Measurements from ENCODE around the gene TTC8. TPM values are rescaled to one million over a fixed set of nuclear protein-coding genes. Genes with fewer than 3 reads are reported as not detected.
"Not testable (repeated sequence)": the region's sequence is repeated elsewhere in the genome, so short reads cannot be mapped to it uniquely, and the experiment has no call there.

The TTC8 gene
- polyA plus RNA-seq, 2 donors, result 8.0 to 9.3 TPM

DNA sequence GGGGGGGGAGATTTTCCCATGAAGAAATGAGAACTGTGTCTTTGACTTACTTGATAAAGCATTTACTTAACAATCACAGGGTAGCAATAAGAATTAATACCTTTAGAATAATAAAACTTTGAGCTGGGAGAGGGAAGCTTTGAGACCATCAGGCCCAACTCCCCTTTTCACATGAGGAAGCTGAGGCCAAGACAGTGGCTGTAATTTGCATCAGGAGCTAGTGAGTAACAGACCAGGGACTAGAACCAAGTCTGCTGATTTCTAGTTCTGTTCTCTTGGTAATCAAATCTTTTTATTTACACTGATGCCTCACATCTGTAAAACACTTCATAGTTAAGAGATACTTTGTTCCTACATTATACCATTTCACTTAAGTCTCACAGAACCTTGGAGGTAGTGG lies 28.7 kb downstream of the TTC8 start:
- no peak overlapping the region for H3K4me3 ChIP-seq (ENCODE audit: low read depth in 1 of 2, low read length in 2 of 2)
- no peaks in the 10 kb centered on the region for H3K27me3 ChIP-seq (ENCODE audit: control insufficient read depth in 1 of 2, insufficient read depth in 2 of 2, low read length in 2 of 2)
- H3K27ac ChIP-seq (ENCODE audit: low read depth in 2 of 2, low read length in 1 of 2), result no peak overlapping the region
- H3K9me3 ChIP-seq (ENCODE audit: control insufficient read depth in 2 of 2, insufficient read depth in 1 of 2, low read depth in 1 of 2, low read length in 1 of 2), result no peaks in the 10 kb centered on the region
- H3K4me1 ChIP-seq (ENCODE audit: control insufficient read depth in 2 of 2, insufficient read depth in 2 of 2, low read length in 1 of 2), result no peaks in the 10 kb centered on the region
- H3K36me3 ChIP-seq (ENCODE audit: control insufficient read depth in 2 of 2, insufficient read depth in 2 of 2, low read length in 1 of 2), result no peaks in the 10 kb centered on the region

DNA sequence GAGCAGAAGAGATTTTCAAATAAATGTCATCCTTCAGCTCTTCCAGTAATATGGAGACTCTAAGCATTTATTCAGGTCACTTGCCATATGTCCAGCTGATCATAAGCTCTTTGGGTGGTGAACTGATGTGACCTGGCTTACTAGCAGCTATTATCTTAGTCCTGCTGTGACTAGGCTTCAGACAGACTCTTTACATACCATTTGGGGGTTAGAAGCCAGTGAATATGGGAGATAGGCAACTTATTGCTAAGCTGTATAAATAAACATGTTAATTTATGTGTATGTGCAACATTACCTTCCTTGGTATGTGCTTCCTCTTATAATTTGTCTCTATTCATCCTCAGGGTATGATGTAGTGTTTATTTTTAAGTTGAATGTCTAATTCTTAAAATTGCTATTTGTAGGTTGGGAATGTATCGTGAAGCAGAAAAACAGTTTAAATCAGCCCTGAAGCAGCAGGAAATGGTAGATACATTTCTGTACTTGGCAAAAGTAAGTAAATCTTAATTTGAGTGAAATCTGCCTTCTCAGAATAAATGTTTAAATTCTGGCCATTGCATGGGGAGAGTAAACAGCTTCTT lies 32.4 kb downstream of the TTC8 start:
- 89 to 95% methylated on average over 1 of the region's 1 CpG for WGBS, 2 donors
- no peaks in the 10 kb centered on the region for H3K9me3 ChIP-seq (ENCODE audit: control insufficient read depth in 2 of 2, insufficient read depth in 1 of 2, low read depth in 1 of 2, low read length in 1 of 2)
- H3K4me3 ChIP-seq (ENCODE audit: low read depth in 1 of 2, low read length in 2 of 2), result no peak overlapping the region
- H3K27ac ChIP-seq (ENCODE audit: low read depth in 2 of 2, low read length in 1 of 2), result no peak overlapping the region
- H3K27me3 ChIP-seq (ENCODE audit: control insufficient read depth in 1 of 2, insufficient read depth in 2 of 2, low read length in 2 of 2), result no peaks in the 10 kb centered on the region
- H3K36me3 ChIP-seq (ENCODE audit: control insufficient read depth in 2 of 2, insufficient read depth in 2 of 2, low read length in 1 of 2), result no peaks in the 10 kb centered on the region
- H3K4me1 ChIP-seq (ENCODE audit: control insufficient read depth in 2 of 2, insufficient read depth in 2 of 2, low read length in 1 of 2), result no peaks in the 10 kb centered on the region

DNA sequence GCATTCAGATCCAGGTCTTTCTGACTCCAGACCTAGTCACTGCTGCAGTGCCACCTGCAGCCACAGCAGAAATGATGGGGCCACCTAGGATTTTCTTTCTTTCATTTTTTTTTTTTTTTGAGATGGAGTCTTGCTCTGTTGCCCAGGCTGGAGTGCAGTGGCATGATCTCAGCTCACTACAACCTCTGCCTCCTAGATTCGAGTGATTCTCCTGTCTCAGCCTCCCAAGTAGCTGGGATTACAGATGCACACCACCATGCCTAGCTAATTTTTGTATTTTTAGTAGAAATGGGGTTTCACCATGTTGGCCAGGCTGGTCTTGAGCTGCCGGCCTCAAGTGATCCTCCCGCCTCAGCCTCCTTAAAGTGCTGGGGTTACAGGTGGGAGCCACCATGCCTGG lies 33.4 kb downstream of the TTC8 start:
- H3K27me3 ChIP-seq (ENCODE audit: control insufficient read depth in 1 of 2, insufficient read depth in 2 of 2, low read length in 2 of 2); H3K27ac ChIP-seq (ENCODE audit: low read depth in 2 of 2, low read length in 1 of 2); H3K36me3 ChIP-seq (ENCODE audit: control insufficient read depth in 2 of 2, insufficient read depth in 2 of 2, low read length in 1 of 2); H3K9me3 ChIP-seq (ENCODE audit: control insufficient read depth in 2 of 2, insufficient read depth in 1 of 2, low read depth in 1 of 2, low read length in 1 of 2); H3K4me3 ChIP-seq (ENCODE audit: low read depth in 1 of 2, low read length in 2 of 2); H3K4me1 ChIP-seq (ENCODE audit: control insufficient read depth in 2 of 2, insufficient read depth in 2 of 2, low read length in 1 of 2): not testable (repeated sequence)
- whole genome bisulfite sequencing, 2 donors, result 95 to 96% methylated on average over 3 of the region's 3 CpGs

DNA sequence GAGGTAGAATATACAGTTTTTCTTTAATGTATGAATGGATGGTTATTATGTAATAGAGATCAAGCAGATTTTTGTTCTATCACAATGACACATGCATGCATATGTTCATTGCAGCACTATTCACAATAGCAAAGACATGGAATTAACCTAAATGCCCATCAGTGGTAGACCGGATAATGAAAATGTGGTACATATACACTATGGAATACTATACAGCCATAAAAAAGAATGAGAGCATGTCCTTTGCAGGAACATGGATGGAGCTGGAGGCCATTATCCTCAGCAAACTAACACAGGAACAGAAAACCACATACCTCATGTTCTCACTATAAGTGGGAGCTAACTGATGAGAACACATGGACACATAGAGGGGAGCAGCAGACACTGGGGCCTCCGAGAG lies 34.7 kb downstream of the TTC8 start:
- H3K9me3 ChIP-seq (ENCODE audit: control insufficient read depth in 2 of 2, insufficient read depth in 1 of 2, low read depth in 1 of 2, low read length in 1 of 2); H3K36me3 ChIP-seq (ENCODE audit: control insufficient read depth in 2 of 2, insufficient read depth in 2 of 2, low read length in 1 of 2); H3K27ac ChIP-seq (ENCODE audit: low read depth in 2 of 2, low read length in 1 of 2); H3K4me1 ChIP-seq (ENCODE audit: control insufficient read depth in 2 of 2, insufficient read depth in 2 of 2, low read length in 1 of 2); H3K4me3 ChIP-seq (ENCODE audit: low read depth in 1 of 2, low read length in 2 of 2); H3K27me3 ChIP-seq (ENCODE audit: control insufficient read depth in 1 of 2, insufficient read depth in 2 of 2, low read length in 2 of 2): not testable (repeated sequence)
- WGBS, 2 donors, result 100% methylated on average over 2 of the region's 2 CpGs

GRCh38 chr14:88863167-88863566 lies 38.7 kb downstream of the TTC8 start:
- no peaks in the 10 kb centered on the region for H3K9me3 ChIP-seq (ENCODE audit: control insufficient read depth in 2 of 2, insufficient read depth in 1 of 2, low read depth in 1 of 2, low read length in 1 of 2)
- H3K27ac ChIP-seq (ENCODE audit: low read depth in 2 of 2, low read length in 1 of 2), result no peak overlapping the region
- H3K27me3 ChIP-seq (ENCODE audit: control insufficient read depth in 1 of 2, insufficient read depth in 2 of 2, low read length in 2 of 2), result no peaks in the 10 kb centered on the region
- H3K4me1 ChIP-seq (ENCODE audit: control insufficient read depth in 2 of 2, insufficient read depth in 2 of 2, low read length in 1 of 2), result no peaks in the 10 kb centered on the region
- H3K4me3 ChIP-seq (ENCODE audit: low read depth in 1 of 2, low read length in 2 of 2), result no peak overlapping the region
- no peaks in the 10 kb centered on the region for H3K36me3 ChIP-seq (ENCODE audit: control insufficient read depth in 2 of 2, insufficient read depth in 2 of 2, low read length in 1 of 2)
- WGBS, 2 donors, result 84 to 93% methylated on average over 1 of the region's 1 CpG

- Histone ChIP-seq H3K9me3 (ENCODE audit: control insufficient read depth in 2 of 2, insufficient read depth in 1 of 2, low read depth in 1 of 2, low read length in 1 of 2) (no peaks in the 10 kb centered on the region), H3K36me3 (ENCODE audit: control insufficient read depth in 2 of 2, insufficient read depth in 2 of 2, low read length in 1 of 2) (no peaks in the 10 kb centered on the region), H3K27ac (ENCODE audit: low read depth in 2 of 2, low read length in 1 of 2) (no peak overlapping the region), H3K4me3 (ENCODE audit: low read depth in 1 of 2, low read length in 2 of 2) (no peak overlapping the region), H3K4me1 (ENCODE audit: control insufficient read depth in 2 of 2, insufficient read depth in 2 of 2, low read length in 1 of 2) (no peaks in the 10 kb centered on the region), H3K27me3 (ENCODE audit: control insufficient read depth in 1 of 2, insufficient read depth in 2 of 2, low read length in 2 of 2) (no peaks in the 10 kb centered on the region)
- 89 to 96% methylated on average over 1 of the region's 1 CpG for WGBS, 2 donors
Observed at GRCh38 chr14:88864198-88864597, 39.7 kb downstream of the TTC8 start.

DNA sequence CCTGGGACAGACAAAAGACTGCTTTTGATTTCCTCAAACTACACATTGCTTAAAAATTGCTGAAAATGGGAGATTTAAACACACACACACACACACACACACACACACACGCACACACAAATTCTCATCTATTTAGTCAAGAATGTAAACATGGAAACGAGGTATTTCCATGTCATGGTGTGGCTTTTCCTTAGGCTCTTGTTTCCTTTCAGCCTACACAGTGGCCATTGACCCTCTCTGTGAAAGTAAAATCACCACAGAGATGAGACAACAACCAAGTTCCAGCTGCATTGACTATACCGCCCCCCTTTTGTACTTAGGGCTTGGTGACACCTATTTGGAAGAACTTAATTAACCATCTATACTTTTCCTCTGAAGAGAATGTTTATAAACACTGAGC lies 41.9 kb downstream of the TTC8 start:
- H3K9me3 ChIP-seq (ENCODE audit: control insufficient read depth in 2 of 2, insufficient read depth in 1 of 2, low read depth in 1 of 2, low read length in 1 of 2), result no peaks in the 10 kb centered on the region
- H3K27ac ChIP-seq (ENCODE audit: low read depth in 2 of 2, low read length in 1 of 2), result no peak overlapping the region
- peaks cover 0 to 3% of the 10 kb centered on the region in 2 donors for H3K36me3 ChIP-seq (ENCODE audit: control insufficient read depth in 2 of 2, insufficient read depth in 2 of 2, low read length in 1 of 2)
- H3K27me3 ChIP-seq (ENCODE audit: control insufficient read depth in 1 of 2, insufficient read depth in 2 of 2, low read length in 2 of 2), result no peaks in the 10 kb centered on the region
- no peaks in the 10 kb centered on the region for H3K4me1 ChIP-seq (ENCODE audit: control insufficient read depth in 2 of 2, insufficient read depth in 2 of 2, low read length in 1 of 2)
- no peak overlapping the region for H3K4me3 ChIP-seq (ENCODE audit: low read depth in 1 of 2, low read length in 2 of 2)
- 75 to 82% methylated on average over 3 of the region's 3 CpGs for WGBS, 2 donors

DNA sequence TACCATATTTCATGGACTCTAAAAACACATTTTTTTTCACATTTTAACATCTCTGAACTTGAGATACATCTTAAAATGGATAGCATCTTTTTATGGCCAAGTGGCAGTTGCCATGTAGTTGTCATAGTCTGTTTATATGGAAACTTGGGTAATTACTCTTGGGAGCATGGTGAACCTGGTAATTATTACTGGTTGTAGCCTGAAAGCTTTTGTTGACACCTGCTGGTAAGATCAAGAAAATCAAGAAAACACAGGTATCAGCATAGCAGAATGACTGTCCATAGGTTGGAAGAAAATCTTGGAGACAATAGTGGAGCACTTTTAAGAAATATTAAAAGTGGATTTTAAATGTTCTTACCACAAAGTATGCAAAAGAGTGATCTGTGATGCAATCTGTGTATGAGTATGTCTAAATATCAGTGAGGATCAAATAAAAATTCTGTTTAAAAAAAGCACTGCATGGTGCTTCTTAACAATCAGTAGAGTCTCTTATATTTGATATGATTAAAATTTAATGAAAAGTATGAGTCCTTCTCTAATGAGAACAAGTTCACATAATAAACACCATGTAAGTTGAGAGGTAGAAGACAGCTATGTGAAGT lies 44.2 kb downstream of the TTC8 start:
- H3K4me1 ChIP-seq (ENCODE audit: control insufficient read depth in 2 of 2, insufficient read depth in 2 of 2, low read length in 1 of 2), result no peaks in the 10 kb centered on the region
- no peak overlapping the region for H3K27ac ChIP-seq (ENCODE audit: low read depth in 2 of 2, low read length in 1 of 2)
- H3K9me3 ChIP-seq (ENCODE audit: control insufficient read depth in 2 of 2, insufficient read depth in 1 of 2, low read depth in 1 of 2, low read length in 1 of 2), result no peaks in the 10 kb centered on the region
- no peaks in the 10 kb centered on the region for H3K27me3 ChIP-seq (ENCODE audit: control insufficient read depth in 1 of 2, insufficient read depth in 2 of 2, low read length in 2 of 2)
- H3K4me3 ChIP-seq (ENCODE audit: low read depth in 1 of 2, low read length in 2 of 2), result no peak overlapping the region
- peaks cover 0 to 5% of the 10 kb centered on the region in 2 donors for H3K36me3 ChIP-seq (ENCODE audit: control insufficient read depth in 2 of 2, insufficient read depth in 2 of 2, low read length in 1 of 2)

GRCh38 chr14:88870777-88871176 lies 46.3 kb downstream of the TTC8 start:
- no peaks in the 10 kb centered on the region for H3K27me3 ChIP-seq (ENCODE audit: control insufficient read depth in 1 of 2, insufficient read depth in 2 of 2, low read length in 2 of 2)
- peaks cover 0 to 5% of the 10 kb centered on the region in 2 donors for H3K36me3 ChIP-seq (ENCODE audit: control insufficient read depth in 2 of 2, insufficient read depth in 2 of 2, low read length in 1 of 2)
- H3K4me1 ChIP-seq (ENCODE audit: control insufficient read depth in 2 of 2, insufficient read depth in 2 of 2, low read length in 1 of 2), result no peaks in the 10 kb centered on the region
- WGBS, 2 donors, result 90 to 93% methylated on average over 7 of the region's 7 CpGs
- H3K27ac ChIP-seq (ENCODE audit: low read depth in 2 of 2, low read length in 1 of 2), result no peak overlapping the region
- H3K4me3 ChIP-seq (ENCODE audit: low read depth in 1 of 2, low read length in 2 of 2), result no peak overlapping the region
- H3K9me3 ChIP-seq (ENCODE audit: control insufficient read depth in 2 of 2, insufficient read depth in 1 of 2, low read depth in 1 of 2, low read length in 1 of 2), result no peaks in the 10 kb centered on the region

GRCh38 chr14:88871429-88871828 lies 47.0 kb downstream of the TTC8 start:
- no peaks in the 10 kb centered on the region for H3K27me3 ChIP-seq (ENCODE audit: control insufficient read depth in 1 of 2, insufficient read depth in 2 of 2, low read length in 2 of 2)
- H3K9me3 ChIP-seq (ENCODE audit: control insufficient read depth in 2 of 2, insufficient read depth in 1 of 2, low read depth in 1 of 2, low read length in 1 of 2), result no peaks in the 10 kb centered on the region
- peaks cover 0 to 5% of the 10 kb centered on the region in 2 donors for H3K36me3 ChIP-seq (ENCODE audit: control insufficient read depth in 2 of 2, insufficient read depth in 2 of 2, low read length in 1 of 2)
- no peak overlapping the region for H3K27ac ChIP-seq (ENCODE audit: low read depth in 2 of 2, low read length in 1 of 2)
- no peaks in the 10 kb centered on the region for H3K4me1 ChIP-seq (ENCODE audit: control insufficient read depth in 2 of 2, insufficient read depth in 2 of 2, low read length in 1 of 2)
- WGBS, 2 donors, result 92 to 94% methylated on average over 3 of the region's 3 CpGs
- no peak overlapping the region for H3K4me3 ChIP-seq (ENCODE audit: low read depth in 1 of 2, low read length in 2 of 2)
